ENCODE measurements around the gene SLC49A4. TPM values are rescaled to one million over a fixed set of nuclear protein-coding genes. Genes with fewer than 3 reads are reported as not detected.

Gene SLC49A4
- total RNA-seq, 1 experiment from 2014 or later, result 29.6 TPM

DNA sequence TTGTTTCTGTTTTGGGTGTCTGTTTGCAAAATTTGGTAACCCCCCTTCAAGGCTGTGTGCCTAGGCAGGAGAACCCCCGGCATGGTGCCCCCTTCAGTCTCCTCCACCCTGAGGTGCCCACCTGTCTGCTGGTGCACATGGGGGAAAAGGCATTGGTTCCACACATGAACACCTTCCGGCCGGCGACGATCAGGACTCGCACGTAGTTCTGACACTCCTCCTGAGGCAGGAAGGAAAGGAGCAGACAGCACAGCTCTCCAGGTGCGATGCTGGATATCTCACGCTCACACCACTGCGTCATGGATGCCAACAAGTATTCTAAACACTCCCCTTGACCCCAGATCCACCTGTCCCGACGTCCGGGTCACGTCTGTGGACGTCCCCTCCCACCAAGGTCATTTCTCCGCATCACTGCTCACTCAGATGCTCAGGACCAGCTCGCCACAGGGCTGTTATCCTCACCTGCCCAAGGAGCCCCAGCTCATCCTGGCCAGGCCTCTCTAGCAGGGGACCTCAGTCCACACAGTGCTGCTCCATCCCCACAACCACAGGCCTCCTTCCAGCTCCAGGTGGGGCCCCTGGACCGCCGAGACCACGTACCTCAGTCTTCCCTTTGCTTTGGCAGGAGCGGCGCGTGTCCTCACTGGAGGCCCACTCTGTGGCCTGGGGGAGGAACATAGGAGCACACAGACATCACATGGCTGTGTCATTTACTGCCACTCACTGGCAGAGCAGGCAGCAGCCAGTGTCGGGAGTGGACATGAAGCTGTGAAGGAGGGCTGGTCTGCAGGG is 133.7 kb downstream of the SLC49A4 start:
- TF ChIP-seq EZH2phosphoT487 (IDR thresholded peaks at IDR 0.05; ENCODE audit: borderline replicate concordance, low read length) (no peak), EZH2 (IDR thresholded peaks at IDR 0.05; ENCODE audit: low read length, unreplicated experiment) (no peak)
- TF ChIP-seq, protein P1, sequence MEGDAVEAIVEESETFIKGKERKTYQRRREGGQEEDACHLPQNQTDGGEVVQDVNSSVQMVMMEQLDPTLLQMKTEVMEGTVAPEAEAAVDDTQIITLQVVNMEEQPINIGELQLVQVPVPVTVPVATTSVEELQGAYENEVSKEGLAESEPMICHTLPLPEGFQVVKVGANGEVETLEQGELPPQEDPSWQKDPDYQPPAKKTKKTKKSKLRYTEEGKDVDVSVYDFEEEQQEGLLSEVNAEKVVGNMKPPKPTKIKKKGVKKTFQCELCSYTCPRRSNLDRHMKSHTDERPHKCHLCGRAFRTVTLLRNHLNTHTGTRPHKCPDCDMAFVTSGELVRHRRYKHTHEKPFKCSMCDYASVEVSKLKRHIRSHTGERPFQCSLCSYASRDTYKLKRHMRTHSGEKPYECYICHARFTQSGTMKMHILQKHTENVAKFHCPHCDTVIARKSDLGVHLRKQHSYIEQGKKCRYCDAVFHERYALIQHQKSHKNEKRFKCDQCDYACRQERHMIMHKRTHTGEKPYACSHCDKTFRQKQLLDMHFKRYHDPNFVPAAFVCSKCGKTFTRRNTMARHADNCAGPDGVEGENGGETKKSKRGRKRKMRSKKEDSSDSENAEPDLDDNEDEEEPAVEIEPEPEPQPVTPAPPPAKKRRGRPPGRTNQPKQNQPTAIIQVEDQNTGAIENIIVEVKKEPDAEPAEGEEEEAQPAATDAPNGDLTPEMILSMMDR (conservative IDR thresholded peaks at IDR 0.05; ENCODE audit: low read depth, low read length), result no peak
- DNase-seq, result no peak
- ATAC-seq, result no peak
- ChIA-PET POLR2A (ENCODE audit: unreplicated experiment) (no interaction called here), CTCF (no interaction called here)
- H3K4me1 ChIP-seq (ENCODE audit: insufficient read depth, low read length), result 0 out of 2 replicates have a peak, but pooled peaks cover 10% of the 10 kb centered on the region
- intact Hi-C loops (cut with micrococcal nuclease), result no loop called here
- BruUV-seq (replicated peaks), result no TSS peak
- H3K9me2 ChIP-seq (replicated peaks; ENCODE audit: low read length), result no peaks in the 10 kb centered on the region
- no peaks in the 10 kb centered on the region for H3K36me3 ChIP-seq (ENCODE audit: low read depth, low read length)
- no peaks in the 10 kb centered on the region for H3F3A ChIP-seq (ENCODE audit: low read length, unreplicated experiment)
- no peak overlapping the region for H2AFZ ChIP-seq (ENCODE audit: low read length)
- H3K79me2 ChIP-seq (ENCODE audit: low read length), result no peaks in the 10 kb centered on the region
- no peak overlapping the region for H3K27ac ChIP-seq (ENCODE audit: low read length)
- no peaks in the 10 kb centered on the region for H3K9me3 ChIP-seq (ENCODE audit: low read length)
- H4K20me1 ChIP-seq (ENCODE audit: low read length), result no peaks in the 10 kb centered on the region
- H3K4me2 ChIP-seq (ENCODE audit: low read length), result no peak overlapping the region
- H3K27me3 ChIP-seq (ENCODE audit: low read length), result 0 out of 2 replicates have a peak, but pooled peaks cover 2% of the 10 kb centered on the region
- no peak overlapping the region for H3K4me3 ChIP-seq (ENCODE audit: low read length)
- H3K9ac ChIP-seq (ENCODE audit: low read length), result no peak overlapping the region

DNA sequence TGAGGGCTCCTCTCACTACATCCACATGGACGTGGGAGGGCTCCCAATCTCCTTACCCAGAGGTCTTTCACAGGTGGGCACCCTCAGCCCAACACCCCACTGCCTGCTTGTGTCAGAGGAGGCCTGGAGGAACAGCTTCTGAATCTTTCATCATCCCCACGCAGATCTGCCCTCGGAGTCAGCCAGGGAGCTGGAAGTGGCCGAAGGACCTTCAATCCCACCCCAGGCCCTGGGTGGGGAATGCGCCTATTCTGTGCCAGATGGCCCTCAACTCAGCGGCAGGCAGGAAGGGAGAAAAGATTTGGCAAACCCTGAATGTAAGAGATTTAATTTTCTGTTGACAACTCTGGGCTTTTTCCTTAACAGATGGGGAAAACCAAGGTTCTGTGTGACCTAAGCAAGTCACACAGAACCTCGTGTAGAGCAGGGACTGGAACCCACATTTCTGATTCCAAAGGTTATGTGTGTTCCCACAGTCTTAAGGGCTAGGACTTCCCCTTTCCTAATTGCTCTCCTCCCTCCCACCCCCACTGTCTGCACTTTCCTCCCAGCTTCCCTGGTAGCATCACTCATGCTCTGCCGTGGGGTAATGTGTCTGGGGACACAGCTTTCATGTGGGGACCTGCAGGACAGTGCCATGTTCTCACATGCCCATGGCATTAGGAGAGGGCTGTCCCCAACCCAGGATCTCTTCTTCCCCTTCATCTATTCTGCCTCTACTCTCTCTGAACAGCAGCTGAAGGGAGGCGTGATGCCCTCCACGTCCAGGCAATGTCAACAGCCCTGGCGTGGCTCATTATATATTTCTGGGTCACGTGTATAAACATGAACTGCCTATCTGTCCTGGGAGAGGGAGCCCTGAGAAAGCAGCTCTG is 134.6 kb downstream of the SLC49A4 start:
- BruUV-seq (replicated peaks), result no TSS peak
- Histone ChIP-seq H3K4me3 (ENCODE audit: low read length) (no peak overlapping the region), H3K9me2 (replicated peaks; ENCODE audit: low read length) (no peaks in the 10 kb centered on the region), H3K9ac (ENCODE audit: low read length) (no peak overlapping the region), H4K20me1 (ENCODE audit: low read length) (no peaks in the 10 kb centered on the region), H3K36me3 (ENCODE audit: low read depth, low read length) (no peaks in the 10 kb centered on the region), H2AFZ (ENCODE audit: low read length) (no peak overlapping the region), H3K27ac (ENCODE audit: low read length) (no peak overlapping the region), H3K27me3 (ENCODE audit: low read length) (0 out of 2 replicates have a peak, but pooled peaks cover 2% of the 10 kb centered on the region), H3K4me2 (ENCODE audit: low read length) (no peak overlapping the region), H3F3A (ENCODE audit: low read length, unreplicated experiment) (no peaks in the 10 kb centered on the region), H3K79me2 (ENCODE audit: low read length) (no peaks in the 10 kb centered on the region), H3K9me3 (ENCODE audit: low read length) (no peaks in the 10 kb centered on the region), H3K4me1 (ENCODE audit: insufficient read depth, low read length) (0 out of 2 replicates have a peak, but pooled peaks cover 10% of the 10 kb centered on the region)
- ChIA-PET POLR2A (ENCODE audit: unreplicated experiment) (no interaction called here), CTCF (no interaction called here)
- ATAC-seq, result no peak
- intact Hi-C loops (cut with micrococcal nuclease), result no loop called here
- no peak for DNase-seq
- no peak for TF ChIP-seq EZH2phosphoT487 (IDR thresholded peaks at IDR 0.05; ENCODE audit: borderline replicate concordance, low read length)
- TF ChIP-seq, protein P1 (conservative IDR thresholded peaks at IDR 0.05; ENCODE audit: low read depth, low read length), result no peak
- no peak for TF ChIP-seq EZH2 (IDR thresholded peaks at IDR 0.05; ENCODE audit: low read length, unreplicated experiment)
